HG03025 (cell line): ENCODE measurements around the gene PDE1C.

Experiments used
- ATAC-seq: cut with Tn5 transposase; IDR thresholded peaks from one replicate; pipeline ENCODE4 v1.9.1; 2021; ENCODE audit warnings: mild to moderate bottlenecking, moderate library complexity; ENCODE audit not compliant: unreplicated experiment, low FRiP score

Gene PDE1C

DNA sequence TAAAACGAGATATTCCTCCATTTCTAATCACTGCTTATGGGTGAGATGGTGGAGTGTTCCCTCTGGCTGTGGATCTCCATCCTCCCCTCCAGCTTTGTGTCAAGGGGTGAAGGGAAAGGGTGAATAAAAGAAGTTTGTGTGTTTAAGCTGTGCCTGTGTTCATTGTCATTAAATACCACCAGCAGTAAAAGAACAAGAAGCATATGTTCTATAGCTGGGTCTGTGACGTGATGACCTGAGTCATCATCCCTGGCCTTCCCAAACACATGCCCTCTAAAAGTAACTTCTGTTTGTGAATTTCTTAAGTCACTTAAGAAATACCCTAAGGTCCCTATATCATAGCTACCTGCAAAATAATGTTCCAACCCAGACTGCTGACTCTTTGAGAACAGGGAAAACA is 278.3 kb downstream of the PDE1C start:
- no peak for ATAC-seq

DNA sequence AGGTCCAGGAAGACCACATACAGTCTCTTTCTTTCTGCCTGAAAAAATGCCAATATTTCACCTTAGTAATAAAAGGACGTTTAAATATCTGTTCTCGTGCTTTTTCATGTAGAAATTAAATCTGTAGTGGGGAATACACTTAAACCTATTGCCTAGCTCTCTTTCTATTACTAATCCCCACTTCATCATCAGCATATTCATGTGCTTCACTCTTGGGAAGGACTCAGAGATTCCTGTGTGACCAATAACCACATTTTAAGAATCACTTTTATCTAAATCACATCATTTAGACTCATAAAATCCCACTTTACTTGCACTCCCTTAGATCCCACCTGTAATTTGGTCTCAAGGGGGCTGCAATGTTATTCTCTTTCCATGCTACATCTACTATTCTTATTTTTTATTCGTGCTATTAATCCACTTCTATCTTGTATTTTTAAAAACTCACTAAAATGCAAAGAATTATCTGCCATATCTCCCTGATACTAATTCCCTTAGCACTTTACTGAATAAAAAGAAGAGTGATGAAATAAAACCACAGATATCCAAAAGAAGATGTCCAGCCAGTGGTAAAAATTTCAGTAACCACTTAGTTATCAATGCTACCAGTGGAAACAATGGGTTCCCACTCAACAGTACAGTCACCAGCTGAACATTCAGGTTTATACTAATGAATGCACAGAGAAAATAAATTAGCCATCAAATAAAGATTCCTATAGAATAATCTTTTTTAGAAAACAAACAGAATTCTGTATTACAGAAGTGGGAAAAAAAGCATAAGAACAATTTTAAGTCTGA is 281.1 kb downstream of the PDE1C start:
- no peak for ATAC-seq

DNA sequence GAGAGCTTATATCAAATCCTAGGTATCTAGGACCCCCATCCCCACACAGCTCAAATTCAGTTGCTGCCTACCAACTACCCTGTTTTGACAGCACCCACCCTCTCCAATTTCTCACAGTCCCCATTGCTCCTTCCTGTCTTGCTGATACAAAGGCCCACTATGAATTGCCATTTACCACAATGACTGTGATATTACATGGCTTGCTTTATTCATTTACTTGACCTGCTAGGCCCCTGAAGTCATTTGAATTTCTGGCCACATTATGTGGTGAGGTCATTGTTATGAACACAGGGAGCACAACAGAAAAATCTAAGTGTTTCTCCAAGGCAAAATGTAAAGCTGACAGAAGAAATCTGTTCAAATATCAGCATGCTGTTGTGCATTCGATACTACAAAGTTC is 281.8 kb downstream of the PDE1C start:
- no peak for ATAC-seq

DNA sequence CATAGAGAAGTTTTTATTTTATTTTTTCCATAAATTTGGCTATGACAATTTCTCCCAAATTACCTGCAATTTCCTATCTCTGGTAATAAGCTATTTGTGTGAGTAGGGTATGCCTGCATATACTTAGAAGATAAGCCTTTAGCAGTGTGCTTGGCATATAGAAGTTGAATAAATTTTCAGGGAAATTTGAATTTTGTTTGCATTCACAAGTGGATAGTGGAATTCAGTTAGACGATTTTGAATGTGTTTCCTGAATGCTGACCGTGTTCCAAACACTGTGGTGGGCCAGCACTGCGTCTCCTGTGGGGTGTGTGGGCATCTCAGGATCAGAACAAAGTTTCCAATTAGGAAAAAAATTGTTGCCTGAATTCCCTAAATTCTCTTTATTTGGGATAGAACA is 283.9 kb downstream of the PDE1C start:
- ATAC-seq = no peak

DNA sequence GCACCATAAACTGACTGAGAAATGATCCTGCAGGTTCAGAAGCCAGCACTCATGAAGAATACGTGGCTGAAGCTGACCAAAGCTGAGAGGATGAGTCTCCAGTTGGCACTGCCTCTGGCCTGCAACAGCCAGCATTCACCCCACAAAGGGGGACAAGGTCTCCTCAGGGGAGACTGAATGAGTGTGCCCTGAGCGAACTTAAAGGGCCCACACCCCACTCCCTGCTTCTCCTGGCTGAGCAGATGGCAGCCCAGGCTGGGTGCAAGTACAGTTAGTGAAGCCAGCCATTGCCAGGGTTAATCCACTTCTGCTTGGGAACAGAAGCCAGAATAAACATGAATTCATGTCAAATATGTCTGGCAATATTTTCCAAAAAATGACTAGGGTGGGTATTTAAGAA is 285.1 kb downstream of the PDE1C start:
- ATAC-seq = no peak

DNA sequence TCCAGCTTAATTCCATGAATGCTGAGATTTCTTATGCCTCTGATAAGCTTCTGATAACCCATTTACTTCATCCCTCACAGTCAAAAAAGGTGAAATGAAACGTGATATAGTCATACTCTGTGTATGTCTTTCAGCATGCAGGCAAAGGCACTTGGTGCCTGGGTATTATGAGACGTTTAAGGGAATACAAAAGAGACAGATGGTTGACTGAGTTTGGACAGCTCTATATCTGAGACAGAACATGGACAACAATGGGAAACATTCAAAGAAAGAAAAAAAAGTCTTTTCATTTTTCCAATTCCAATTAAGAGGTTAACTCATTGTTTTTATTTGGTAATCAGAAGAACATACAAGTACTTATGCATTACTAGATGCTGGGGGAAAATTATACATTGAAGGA is 287.0 kb downstream of the PDE1C start:
- ATAC-seq = no peak

DNA sequence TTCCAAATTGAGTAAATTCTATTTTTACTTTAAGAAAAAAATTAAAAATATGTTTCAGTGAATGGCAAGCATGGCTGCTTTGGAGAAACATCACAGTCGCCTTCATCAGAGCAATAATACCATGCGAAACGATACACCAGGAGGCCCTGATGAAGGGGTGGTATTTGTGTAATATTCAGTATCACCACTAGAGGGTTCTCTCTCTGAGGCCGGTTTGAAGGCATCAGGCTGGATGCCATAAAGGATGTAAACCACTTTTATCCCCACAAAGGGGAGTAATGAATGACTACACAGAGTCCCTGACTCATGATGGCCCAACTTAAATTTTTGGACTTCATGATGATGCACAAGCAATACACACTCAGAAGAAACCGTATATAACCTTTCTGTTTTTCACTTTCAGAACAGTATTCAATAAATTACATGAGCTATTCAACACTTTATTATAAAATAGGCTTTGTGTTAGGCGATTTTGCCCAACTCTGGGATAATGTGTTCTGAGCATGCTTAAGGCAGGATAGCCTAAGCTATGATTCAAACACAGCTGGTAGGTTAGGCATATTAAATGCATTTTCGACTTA is 287.7 kb downstream of the PDE1C start:
- ATAC-seq = peak; percentile 84

DNA sequence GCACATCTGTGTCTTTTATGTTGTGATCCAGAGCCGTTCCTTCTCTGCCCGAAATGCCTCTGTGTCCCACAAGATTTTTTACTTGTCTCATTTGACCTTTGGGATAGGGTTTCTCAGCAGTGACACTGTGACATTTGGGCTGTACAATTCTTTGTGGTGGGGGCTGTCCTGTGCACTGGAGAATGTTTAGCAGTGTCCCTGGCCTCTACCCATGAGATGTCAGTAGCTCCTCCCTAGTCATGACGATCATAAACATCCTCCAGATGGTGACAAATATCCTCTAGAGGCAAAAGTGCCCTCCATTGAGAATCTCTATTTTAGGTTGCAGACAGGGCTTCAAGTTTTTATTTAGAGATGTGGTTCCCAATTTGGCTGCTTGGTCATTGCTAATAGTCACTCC is 291.9 kb downstream of the PDE1C start:
- ATAC-seq = no peak

DNA sequence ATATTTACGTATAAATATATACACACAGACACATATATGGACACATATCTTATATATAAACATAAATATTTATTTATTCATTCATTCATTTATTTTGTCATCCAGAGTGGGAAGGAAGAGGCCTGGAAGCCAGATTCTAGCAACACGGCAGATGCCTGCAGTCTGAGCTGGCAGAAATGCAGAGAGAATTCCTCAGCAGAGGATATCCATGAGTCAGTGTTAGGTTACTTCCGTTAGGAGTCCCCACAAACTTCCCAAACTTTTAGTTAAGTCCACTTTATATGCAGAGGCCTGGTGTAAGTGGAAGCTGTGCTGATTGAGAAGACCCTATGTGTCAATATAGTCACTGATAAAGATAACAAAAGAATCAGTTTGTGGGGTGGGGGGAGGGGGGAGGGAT is 293.6 kb downstream of the PDE1C start:
- no peak for ATAC-seq

DNA sequence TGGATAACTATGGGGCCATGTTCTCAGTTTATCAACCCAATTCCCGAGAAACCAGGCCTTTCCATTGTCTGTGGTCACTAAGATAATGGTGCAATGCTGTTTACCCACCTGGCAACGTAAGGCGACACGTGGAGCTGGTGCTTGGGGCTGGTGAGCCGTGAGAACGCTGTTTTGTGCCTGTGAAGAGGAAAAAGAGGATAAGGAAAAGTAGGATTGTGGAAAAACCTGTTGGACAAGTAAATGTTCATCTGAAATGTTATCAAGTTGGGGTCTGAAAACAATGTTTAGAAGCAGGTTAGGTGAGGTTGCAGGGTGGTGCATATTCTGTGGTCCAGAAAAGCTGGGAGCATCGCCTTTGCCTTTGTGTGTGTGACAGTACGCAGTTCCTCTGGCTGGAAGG is 294.7 kb downstream of the PDE1C start:
- ATAC-seq = no peak

DNA sequence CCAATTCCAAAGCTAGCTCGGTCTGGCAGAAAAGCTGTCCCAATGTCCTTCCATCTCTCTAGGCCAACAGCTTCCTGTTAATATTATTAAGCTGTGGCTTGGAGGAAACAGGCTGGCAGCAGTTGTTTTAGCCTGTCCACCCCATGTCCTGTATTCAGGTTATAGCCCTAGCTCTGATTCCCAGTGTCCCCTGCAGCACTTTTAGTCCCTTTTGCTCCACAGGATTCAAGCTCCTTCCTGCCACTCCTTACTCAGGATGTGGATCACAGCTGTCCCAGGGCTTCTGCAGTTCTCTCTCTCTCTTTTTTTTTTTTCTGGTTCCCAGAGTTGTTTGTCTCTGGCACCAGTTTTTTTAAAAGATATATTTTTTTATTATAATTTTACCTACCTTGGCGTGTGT is 298.0 kb downstream of the PDE1C start:
- no peak for ATAC-seq

DNA sequence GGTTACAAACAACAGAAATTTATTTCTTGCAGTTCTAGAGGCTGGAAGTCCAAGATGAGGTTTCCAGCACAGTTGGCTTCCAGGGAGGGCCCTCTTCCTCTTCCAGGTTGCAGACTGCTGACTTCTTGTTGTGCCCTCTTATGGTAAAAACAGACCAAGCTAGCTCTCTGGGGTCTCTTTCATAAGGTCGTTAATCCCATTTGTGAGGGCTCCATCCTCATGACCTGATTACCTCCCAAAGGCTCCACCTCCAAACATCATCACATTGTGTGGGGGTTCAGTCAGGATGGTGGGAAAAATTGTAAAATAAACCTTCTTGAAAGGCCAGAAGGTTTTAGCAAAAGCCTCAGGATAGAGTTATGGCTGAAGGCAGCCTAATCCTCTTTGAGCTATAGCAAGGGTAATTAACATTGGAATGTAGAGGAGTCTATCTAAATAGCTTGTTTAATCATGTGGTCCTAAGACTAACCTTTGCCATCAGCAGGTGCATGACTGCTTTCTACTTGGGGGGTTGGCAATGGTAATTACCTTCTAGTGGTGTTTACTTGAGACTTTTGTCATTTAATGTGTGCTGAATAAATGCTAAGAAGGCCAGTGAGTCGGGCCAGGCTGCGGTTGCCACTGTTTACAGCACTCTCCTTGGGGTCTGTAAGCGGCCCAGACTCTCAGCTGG is 302.4 kb downstream of the PDE1C start:
- ATAC-seq = no peak

DNA sequence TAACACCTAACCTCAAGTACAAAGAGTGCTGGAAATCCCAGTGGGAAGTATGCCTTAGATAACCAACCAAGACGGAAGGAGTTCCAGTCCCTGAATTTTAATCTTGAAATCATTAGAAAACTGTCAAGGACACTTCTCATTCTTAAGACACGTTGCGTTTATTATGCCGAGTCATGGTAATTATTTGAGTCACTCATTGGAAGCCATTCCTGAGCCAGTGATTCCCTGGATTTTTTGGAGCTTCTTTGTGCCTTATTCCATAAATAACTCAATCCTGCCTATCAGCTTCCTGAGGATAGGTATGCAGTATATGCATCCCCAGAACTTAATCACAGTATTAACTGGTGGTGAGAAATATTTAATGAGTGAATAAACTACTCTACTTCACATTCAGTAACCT is 305.7 kb downstream of the PDE1C start:
- no peak for ATAC-seq

DNA sequence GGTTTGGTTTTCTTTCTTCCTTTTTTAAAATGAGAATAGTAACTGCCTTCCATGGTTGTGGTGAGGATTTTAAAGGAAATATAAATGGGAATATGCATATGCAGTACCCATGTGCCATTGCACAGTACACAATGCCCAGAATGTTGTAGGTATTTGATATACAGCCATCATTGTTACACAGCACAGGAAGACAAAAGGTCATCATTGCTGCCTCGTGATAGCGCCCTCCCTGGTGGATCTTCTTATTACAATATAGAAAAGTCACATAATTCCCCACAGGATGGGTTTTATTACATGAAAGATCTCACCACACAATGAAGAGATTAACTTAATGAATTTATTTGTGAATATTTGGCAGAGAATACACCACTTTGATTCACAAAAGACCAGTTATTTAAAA is 306.7 kb downstream of the PDE1C start:
- no peak for ATAC-seq

DNA sequence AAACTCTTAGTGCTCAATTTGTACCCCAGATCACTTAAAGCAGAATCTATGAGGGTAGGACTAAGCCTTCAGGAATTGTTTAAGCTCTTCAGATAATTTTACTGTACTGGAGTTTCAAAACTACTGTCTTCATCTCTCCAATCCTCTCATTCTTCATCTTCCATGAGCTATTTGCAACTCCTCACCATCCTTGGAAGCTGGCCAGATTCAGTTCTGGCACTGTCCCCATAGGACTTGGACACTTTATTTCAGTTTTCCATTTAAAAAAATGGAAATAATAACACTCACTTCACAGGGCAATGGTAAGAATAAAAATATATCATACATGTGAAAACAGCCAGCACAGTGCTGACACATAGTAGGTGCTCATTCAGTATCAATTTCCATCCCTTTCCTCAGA is 308.6 kb downstream of the PDE1C start:
- no peak for ATAC-seq

DNA sequence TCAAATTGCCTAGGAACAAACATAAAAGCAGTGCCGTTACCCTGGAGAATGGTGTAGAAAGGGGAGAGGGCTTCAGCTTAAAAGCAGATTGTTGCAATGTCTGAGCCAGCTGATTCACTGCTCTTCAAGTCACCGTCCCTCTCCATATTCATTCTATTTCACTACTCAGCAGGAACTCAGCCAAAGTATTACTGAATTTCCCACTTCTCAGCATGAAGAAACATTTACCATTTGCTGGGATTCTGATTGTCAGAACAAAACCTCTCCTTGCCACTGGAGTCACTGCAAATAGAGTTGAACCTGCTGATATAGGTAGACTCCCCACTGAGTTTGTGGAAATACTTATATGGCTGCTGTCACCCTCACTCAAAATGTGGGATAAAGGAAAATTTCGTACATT is 311.5 kb downstream of the PDE1C start:
- no peak for ATAC-seq

DNA sequence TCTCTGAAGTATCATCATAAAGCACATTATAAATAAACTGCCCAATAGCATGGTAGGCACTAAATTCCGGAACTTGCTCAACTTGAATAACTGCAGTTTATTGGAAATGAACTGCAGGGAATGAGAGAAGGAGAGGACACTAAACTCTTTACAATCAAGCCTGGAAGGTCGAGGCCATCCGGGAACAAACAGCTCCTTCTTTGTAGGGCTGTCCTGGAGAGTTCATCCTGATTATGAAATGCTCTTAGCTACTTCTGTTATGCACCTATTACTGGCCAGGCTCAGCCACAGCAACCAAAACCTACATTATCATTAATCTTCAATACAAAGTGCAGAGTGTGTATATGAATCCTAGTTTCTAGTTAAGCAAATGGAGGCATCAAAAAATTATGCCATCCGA is 318.5 kb downstream of the PDE1C start:
- no peak for ATAC-seq

DNA sequence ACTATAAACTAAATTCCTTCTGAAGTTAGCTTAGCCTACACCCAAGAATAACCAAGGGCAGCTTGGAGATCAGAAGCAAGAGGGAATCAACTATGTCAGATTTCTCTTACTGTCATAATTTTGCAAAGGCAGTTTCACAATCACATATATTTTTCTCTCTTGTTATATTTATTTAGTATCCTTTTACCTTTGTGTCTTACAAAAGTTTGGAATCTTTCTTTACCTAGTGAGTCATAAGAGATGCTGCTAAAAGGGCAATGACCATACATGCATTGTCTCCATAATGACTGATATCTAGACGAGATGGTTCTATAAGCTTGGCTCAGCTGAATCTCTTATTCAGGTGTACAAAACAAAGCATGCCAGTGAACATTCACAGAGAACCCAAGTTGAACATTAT is 322.1 kb downstream of the PDE1C start:
- no peak for ATAC-seq

DNA sequence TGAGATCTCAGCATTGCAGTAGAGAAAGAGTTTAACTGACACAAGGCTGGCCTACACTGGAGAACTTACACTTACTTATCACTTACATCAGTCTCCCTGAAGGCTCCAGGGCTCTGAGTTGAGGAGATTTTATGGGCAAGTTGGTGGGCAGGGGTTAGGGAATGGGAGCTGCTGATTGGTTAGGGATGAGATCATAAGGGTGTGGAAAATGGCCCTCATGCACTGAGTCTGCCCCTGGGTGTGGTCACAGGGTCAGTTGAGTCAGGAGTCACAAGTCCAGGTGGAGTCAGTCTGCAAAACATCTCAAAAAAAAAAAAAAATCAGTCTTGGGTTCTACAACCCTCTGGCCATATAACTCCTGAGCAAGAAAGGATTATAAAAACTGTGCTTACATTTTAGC is 322.7 kb downstream of the PDE1C start:
- ATAC-seq = no peak

DNA sequence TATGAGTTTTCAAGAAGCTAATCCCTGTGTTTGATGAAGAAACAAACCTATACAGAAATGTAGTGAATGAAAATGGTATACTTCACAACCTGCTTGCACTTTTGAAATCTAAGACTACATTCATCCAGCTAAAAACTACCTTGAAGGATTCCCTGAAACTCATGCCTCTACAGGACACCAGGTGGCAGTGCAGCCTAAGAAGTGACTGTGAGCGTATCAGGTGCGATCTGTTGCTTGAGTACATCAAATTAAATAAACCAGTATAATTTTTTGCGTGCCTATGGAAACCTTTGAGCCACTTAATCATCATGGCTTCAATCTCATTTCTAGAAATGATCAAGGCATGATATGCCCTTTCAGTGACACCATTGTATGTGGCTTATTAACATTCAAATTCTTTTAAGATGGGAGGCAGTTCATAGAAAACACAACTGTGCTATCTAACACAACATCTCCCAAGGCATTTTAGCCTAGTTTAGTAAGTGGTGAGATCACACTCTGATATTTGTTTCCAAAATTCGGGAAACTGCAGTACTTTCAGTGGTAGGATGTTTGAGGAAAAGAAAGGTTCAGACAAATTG is 325.8 kb downstream of the PDE1C start:
- ATAC-seq = peak; percentile 51

DNA sequence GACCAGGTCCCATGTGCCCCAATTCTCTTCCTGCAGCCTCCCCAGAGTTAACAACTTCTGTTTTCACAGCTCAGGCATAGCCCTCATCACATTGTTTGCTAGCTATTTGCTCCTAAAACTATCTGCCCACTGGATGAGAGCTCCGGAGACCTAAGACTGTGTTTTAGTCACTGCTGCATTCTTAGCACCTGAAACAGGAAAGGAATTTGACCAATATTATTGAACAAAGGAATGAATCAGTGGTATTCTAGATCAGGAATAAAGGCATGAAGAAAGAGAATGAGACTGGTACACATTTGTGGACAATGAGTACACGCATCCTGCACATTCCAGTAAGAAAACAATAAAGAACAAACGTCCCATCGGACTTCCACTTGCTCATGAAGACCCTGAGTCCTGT is 328.4 kb downstream of the PDE1C start:
- no peak for ATAC-seq
